Loucy (cell line): ENCODE measurements around the gene SGMS1.

Experiments
- CTCF ChIP-seq: fragments of 200-600 bp; sonication (generic); conservative IDR thresholded peaks from 2 replicates; pipeline ENCODE4 v1.5.1; 2014; ENCODE audit warnings: mild to moderate bottlenecking, antibody characterized with exemption, low read length
- EZH2phosphoT487 ChIP-seq: fragments of 200-600 bp; IDR thresholded peaks from 2 replicates; pipeline ENCODE4 v1.6.1; 2018; ENCODE audit warnings: antibody characterized with exemption, mild to moderate bottlenecking, moderate library complexity, borderline replicate concordance

- no peak for TF ChIP-seq CTCF
- no peak for TF ChIP-seq EZH2phosphoT487
Measured at GRCh38 chr10:50279489-50279888, 344.3 kb downstream of the SGMS1 start.
